ENCODE data around the gene GSTP1.
A peak's percentile ranks its signal among the peaks of the same experiment; 100 is the strongest.

GSTP1 gene

GRCh38 chr11:67571443-67571842 lies 12.2 kb upstream of the GSTP1 start:
- TF ChIP-seq, protein P1, sequence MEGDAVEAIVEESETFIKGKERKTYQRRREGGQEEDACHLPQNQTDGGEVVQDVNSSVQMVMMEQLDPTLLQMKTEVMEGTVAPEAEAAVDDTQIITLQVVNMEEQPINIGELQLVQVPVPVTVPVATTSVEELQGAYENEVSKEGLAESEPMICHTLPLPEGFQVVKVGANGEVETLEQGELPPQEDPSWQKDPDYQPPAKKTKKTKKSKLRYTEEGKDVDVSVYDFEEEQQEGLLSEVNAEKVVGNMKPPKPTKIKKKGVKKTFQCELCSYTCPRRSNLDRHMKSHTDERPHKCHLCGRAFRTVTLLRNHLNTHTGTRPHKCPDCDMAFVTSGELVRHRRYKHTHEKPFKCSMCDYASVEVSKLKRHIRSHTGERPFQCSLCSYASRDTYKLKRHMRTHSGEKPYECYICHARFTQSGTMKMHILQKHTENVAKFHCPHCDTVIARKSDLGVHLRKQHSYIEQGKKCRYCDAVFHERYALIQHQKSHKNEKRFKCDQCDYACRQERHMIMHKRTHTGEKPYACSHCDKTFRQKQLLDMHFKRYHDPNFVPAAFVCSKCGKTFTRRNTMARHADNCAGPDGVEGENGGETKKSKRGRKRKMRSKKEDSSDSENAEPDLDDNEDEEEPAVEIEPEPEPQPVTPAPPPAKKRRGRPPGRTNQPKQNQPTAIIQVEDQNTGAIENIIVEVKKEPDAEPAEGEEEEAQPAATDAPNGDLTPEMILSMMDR (IDR thresholded peaks at IDR 0.05; ENCODE audit: low read depth, low read length) = no peak
- no peak overlapping the region for H3K4me3 ChIP-seq (ENCODE audit: low read depth, low read length)

DNA sequence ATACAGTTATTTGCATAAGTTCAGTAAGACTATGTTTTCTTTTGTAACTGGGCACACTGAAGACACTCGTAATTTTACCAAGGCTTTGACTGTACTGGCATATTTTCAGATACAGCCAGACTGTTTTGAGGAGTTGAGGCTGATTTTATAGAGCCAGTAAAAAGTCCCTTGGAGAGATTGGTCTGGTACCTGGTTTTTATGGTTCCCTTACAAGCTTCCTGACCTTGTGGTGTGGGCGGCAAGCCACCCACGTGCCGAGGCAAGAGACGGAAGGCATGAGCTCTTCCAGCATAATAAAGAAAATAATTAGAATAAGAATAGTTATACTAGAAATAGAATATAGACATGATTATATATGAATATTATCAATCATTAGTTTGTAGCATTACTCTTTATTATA lies 11.3 kb upstream of the GSTP1 start:
- H3K4me3 ChIP-seq (ENCODE audit: low read depth, low read length) = no peak overlapping the region
- TF ChIP-seq, protein P1 (IDR thresholded peaks at IDR 0.05; ENCODE audit: low read depth, low read length) = no peak

DNA sequence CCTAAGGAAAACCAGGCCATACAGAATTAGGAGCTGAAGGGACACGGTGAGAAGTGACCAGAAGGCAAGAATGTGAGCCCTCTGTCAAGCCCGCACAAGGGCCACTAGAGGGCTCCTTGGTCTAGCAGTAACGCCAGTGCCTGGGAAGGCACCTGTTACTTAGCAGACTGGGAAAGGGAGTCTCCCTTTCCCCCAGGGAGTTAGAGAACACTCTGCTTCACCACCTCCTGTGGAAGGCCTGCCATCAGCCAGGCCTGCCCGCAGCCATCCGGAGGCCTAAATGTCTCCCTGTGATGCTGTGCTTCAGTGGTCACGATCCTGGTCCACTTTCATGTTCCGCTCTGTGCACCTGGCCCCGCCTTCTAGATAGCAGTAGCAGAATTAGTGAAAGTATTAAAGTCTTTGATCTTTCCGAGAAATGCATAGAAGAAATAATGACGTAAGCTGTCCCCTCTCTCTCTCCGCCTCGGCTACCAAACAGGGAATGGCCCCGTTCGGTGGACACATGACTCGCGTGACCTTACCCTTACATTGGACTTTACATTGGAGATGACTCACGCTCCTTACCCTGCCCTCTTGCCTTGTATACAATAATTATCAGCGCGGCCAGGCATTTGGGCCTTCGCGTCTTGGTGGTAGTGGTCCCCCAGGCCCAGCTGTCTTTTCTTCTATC lies 10.7 kb upstream of the GSTP1 start:
- no peak overlapping the region for H3K4me3 ChIP-seq (ENCODE audit: low read depth, low read length)
- TF ChIP-seq, protein P1 (IDR thresholded peaks at IDR 0.05; ENCODE audit: low read depth, low read length) = peak; percentile 62

- H3K4me3 ChIP-seq (ENCODE audit: low read depth, low read length) = no peak overlapping the region
Observed at GRCh38 chr11:67574938-67575337, 8.7 kb upstream of the GSTP1 start.

DNA sequence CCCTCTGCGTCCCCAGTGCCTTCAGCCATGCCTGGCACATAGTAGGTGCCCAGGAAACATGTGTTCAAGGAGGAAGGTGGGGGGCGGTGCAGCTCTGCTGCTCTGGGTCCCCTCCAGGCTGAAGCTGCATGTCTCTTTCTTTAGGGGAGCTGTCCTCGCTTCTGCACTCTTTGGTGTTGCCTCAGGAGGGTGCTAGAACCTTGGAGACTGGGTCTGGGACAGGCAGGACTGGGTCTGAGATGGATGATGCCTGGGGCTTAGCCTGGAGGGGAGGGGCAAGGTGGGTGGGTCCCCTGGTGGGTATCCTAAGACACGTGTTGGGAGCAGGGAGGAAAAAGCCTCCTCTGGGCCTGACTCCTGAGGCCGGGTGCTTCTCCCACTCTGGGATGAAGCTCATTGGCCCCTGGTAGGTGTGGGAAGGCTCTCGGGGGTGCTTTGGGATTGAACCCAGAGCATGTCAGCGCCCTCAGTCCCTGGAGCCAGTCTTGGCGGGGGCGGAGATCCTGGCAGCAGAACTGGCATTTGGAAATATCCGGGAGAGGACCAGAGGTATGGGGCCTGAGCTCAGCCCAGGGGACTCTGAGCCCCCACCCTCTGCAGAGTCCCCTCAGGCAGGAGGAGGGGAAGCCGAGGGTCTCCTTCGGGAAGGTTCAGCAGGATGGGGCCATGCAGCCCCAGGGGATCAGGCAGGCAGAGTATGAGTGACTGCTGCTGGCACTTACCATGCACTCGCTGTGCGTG lies 6.7 kb upstream of the GSTP1 start:
- TF ChIP-seq, protein P1 (IDR thresholded peaks at IDR 0.05; ENCODE audit: low read depth, low read length) = no peak
- H3K4me3 ChIP-seq (ENCODE audit: low read depth, low read length) = no peak overlapping the region

More at GRCh38 chr11:67574938-67575337, 8.7 kb upstream of the GSTP1 start:
- TF ChIP-seq, protein P1 (IDR thresholded peaks at IDR 0.05; ENCODE audit: low read depth, low read length) = no peak

DNA sequence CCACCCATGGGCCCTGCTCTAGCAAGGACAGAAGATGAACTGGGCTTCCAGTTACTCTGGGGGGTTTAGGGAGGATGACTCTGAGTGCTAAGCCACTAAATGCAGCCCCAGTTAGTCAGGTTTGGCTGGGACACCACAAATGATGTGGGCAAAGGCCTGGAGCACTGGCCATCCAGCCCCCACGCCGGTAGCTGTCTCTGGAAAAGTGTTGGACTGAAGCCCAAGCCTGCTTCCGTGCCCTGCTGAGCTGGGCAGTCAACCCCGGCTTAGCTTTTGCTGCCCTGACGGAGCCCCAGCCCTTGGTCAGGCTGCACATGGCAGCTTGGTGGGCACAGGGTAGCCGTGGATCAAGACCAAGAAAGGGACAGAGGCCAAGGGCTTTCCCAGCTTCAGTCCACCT lies 5.7 kb upstream of the GSTP1 start:
- TF ChIP-seq, protein P1 (IDR thresholded peaks at IDR 0.05; ENCODE audit: low read depth, low read length) = no peak
- H3K4me3 ChIP-seq (ENCODE audit: low read depth, low read length) = no peak overlapping the region

- H3K4me3 ChIP-seq (ENCODE audit: low read depth, low read length) = no peak overlapping the region
Observed at GRCh38 chr11:67581469-67581868, 2.1 kb upstream of the GSTP1 start.

More at GRCh38 chr11:67581469-67581868, 2.1 kb upstream of the GSTP1 start:
- TF ChIP-seq, protein P1 (IDR thresholded peaks at IDR 0.05; ENCODE audit: low read depth, low read length) = no peak
